Neural cell (in vitro differentiated cells): ENCODE results near the gene KERA. TPM values are rescaled to one million over a fixed set of nuclear protein-coding genes. Genes with fewer than 3 reads are reported as not detected.

ENCODE experiments used
- H2AFZ ChIP-seq: fragments of 200-600, 300-800 bp; sonication (generic), shearing (Covaris generic); 2 replicates; pipeline ENCODE4 v1.6.0; 2014; ENCODE audit warnings: low read depth, mild to moderate bottlenecking, antibody characterized with exemption, low read length, moderate library complexity
- H3F3A ChIP-seq: fragments of 200-600 bp; shearing (Covaris generic); 2 replicates; pipeline ENCODE4 v1.6.1; 2016; ENCODE audit warnings: mild to moderate bottlenecking, moderate library complexity, mixed read lengths, antibody characterized with exemption, low read length; ENCODE audit not compliant: insufficient read depth, poor library complexity, severe bottlenecking
- H3K27ac ChIP-seq: fragments of 200-600, 300-800 bp; sonication (generic), shearing (Covaris generic); 2 replicates; pipeline ENCODE4 v1.5.1; 2014; ENCODE audit warnings: mild to moderate bottlenecking, low read length, moderate library complexity
- H3K27me3 ChIP-seq: fragments of 300-800, 200-600 bp; sonication (generic), shearing (Covaris generic); 2 replicates; pipeline ENCODE4 v1.6.0; 2014; ENCODE audit warnings: mild to moderate bottlenecking, low read depth, low read length, moderate library complexity; ENCODE audit not compliant: insufficient read depth
- H3K36me3 ChIP-seq: fragments of 300-800, 200-600 bp; sonication (generic), shearing (Covaris generic); 2 replicates; pipeline ENCODE4 v1.5.1; 2014; ENCODE audit warnings: mild to moderate bottlenecking, antibody characterized with exemption, low read length, moderate library complexity; ENCODE audit not compliant: insufficient read depth
- H3K4me2 ChIP-seq: fragments of 300-800, 200-600 bp; sonication (generic), shearing (Covaris generic); 2 replicates; pipeline ENCODE4 v1.6.0; 2014; ENCODE audit warnings: mild to moderate bottlenecking, low read length
- H3K4me3 ChIP-seq: fragments of 300-800, 200-600 bp; sonication (generic), shearing (Covaris generic); 2 replicates; pipeline ENCODE4 v1.5.1; 2014; ENCODE audit warnings: mild to moderate bottlenecking, low read length, moderate library complexity
- H3K79me2 ChIP-seq: fragments of 200-600 bp; shearing (Covaris generic); replicated peaks from 2 replicates; pipeline ENCODE4 v1.6.0; 2014; ENCODE audit warnings: mild to moderate bottlenecking, low read length, moderate library complexity; ENCODE audit not compliant: insufficient read depth
- H3K9ac ChIP-seq: fragments of 300-800, 200-600 bp; sonication (generic), shearing (Covaris generic); 2 replicates; pipeline ENCODE4 v1.6.1; 2016; ENCODE audit warnings: mild to moderate bottlenecking, low read length, mixed read lengths
- H3K9me2 ChIP-seq: fragments of 200-600 bp; shearing (Covaris generic); 2 replicates; pipeline ENCODE4 v1.6.1; 2016; ENCODE audit warnings: mild to moderate bottlenecking, low read length, mixed read lengths; ENCODE audit not compliant: insufficient read depth
- H3K9me3 ChIP-seq: fragments of 200-600, 300-800 bp; sonication (generic), shearing (Covaris generic); 2 replicates; pipeline ENCODE4 v1.6.1; 2016; ENCODE audit warnings: mild to moderate bottlenecking, mixed run types, low read length, moderate library complexity, mixed read lengths
- H4K20me1 ChIP-seq: fragments of 200-600 bp; shearing (Covaris generic); 2 replicates; pipeline ENCODE4 v1.6.1; 2016; ENCODE audit warnings: mild to moderate bottlenecking, mixed run types; ENCODE audit not compliant: insufficient read depth
- CTCF ChIP-seq: fragments of 450-650 bp; IDR thresholded peaks from 2 replicates; pipeline ENCODE4 v1.5.1; 2014; ENCODE audit warnings: antibody characterized with exemption, mild to moderate bottlenecking, moderate library complexity; ENCODE audit not compliant: poor library complexity, severe bottlenecking
- EP300 ChIP-seq: fragments of 450-650 bp; conservative IDR thresholded peaks from 2 replicates; pipeline ENCODE4 v1.6.1; 2014; ENCODE audit warnings: antibody characterized with exemption, mild to moderate bottlenecking, moderate library complexity; ENCODE audit not compliant: poor library complexity, severe bottlenecking
- EZH2 ChIP-seq: fragments of 200-600, 300-800 bp; shearing (Covaris generic), sonication (generic); IDR thresholded peaks from 2 replicates; pipeline ENCODE4 v1.6.1; 2014; ENCODE audit warnings: antibody characterized with exemption, low read length, borderline replicate concordance, mild to moderate bottlenecking; ENCODE audit not compliant: insufficient read depth, poor library complexity, severe bottlenecking
- MXI1 ChIP-seq: fragments of 450-650 bp; conservative IDR thresholded peaks from 2 replicates; pipeline ENCODE4 v1.6.1; 2014; ENCODE audit warnings: antibody characterized with exemption, mild to moderate bottlenecking; ENCODE audit not compliant: poor library complexity, severe bottlenecking
- POLR2AphosphoS5 ChIP-seq: IDR thresholded peaks from 2 replicates; pipeline ENCODE4 v1.6.1; 2012
- RAD21 ChIP-seq: fragments of 450-650 bp; conservative IDR thresholded peaks from 2 replicates; pipeline ENCODE4 v1.6.1; 2014; ENCODE audit warnings: antibody characterized with exemption, mild to moderate bottlenecking, moderate library complexity
- SMC3 ChIP-seq: fragments of 450-650 bp; conservative IDR thresholded peaks from 2 replicates; pipeline ENCODE4 v1.6.1; 2014; ENCODE audit warnings: antibody characterized with exemption, mild to moderate bottlenecking, moderate library complexity; ENCODE audit not compliant: poor library complexity
- TAF1 ChIP-seq: IDR thresholded peaks from 2 replicates; pipeline ENCODE4 v1.6.1; 2012; ENCODE audit warnings: low read depth
- polyA plus RNA-seq: library from polyadenylated mRNA; depleted of rRNA; stranded (reverse); fragments of >200 nt; gene quantifications from 2 replicates; pipeline ENCODE4 v1.2.3, GENCODE V29; 2014
- TF ChIP-seq, protein P1 (sequence below): IDR thresholded peaks from 2 replicates; pipeline ENCODE4 v1.6.1; 2012; ENCODE audit warnings: borderline replicate concordance

Gene KERA
- polyA plus RNA-seq, 1 donor from 2014 or later: not detected

GRCh38 chr12:91077228-91077954 is 19.6 kb upstream of the KERA start:
- Histone ChIP-seq H3K9me3 (no peaks in the 10 kb centered on the region), H4K20me1 (no peaks in the 10 kb centered on the region), H3K36me3 (no peaks in the 10 kb centered on the region), H3K27me3 (no peaks in the 10 kb centered on the region), H3K79me2 (no peaks in the 10 kb centered on the region), H2AFZ (no peak overlapping the region), H3K27ac (no peak overlapping the region), H3F3A (no peaks in the 10 kb centered on the region), H3K4me3 (no peak overlapping the region), H3K9ac (no peak overlapping the region), H3K9me2 (no peaks in the 10 kb centered on the region), H3K4me2 (no peak overlapping the region)
- TF ChIP-seq EZH2: no peak
- no peak for TF ChIP-seq SMC3

GRCh38 chr12:91074851-91075250 is 17.0 kb upstream of the KERA start:
- Histone ChIP-seq H3K79me2 (no peaks in the 10 kb centered on the region), H4K20me1 (no peaks in the 10 kb centered on the region), H2AFZ (no peak overlapping the region), H3K36me3 (no peaks in the 10 kb centered on the region), H3K27me3 (no peaks in the 10 kb centered on the region), H3F3A (no peaks in the 10 kb centered on the region), H3K27ac (no peak overlapping the region), H3K9me2 (no peaks in the 10 kb centered on the region), H3K9ac (no peak overlapping the region), H3K4me3 (no peak overlapping the region), H3K4me2 (no peak overlapping the region), H3K9me3 (no peaks in the 10 kb centered on the region)
- TF ChIP-seq EP300: no peak
- TF ChIP-seq CTCF: no peak
- TF ChIP-seq EZH2: no peak

DNA sequence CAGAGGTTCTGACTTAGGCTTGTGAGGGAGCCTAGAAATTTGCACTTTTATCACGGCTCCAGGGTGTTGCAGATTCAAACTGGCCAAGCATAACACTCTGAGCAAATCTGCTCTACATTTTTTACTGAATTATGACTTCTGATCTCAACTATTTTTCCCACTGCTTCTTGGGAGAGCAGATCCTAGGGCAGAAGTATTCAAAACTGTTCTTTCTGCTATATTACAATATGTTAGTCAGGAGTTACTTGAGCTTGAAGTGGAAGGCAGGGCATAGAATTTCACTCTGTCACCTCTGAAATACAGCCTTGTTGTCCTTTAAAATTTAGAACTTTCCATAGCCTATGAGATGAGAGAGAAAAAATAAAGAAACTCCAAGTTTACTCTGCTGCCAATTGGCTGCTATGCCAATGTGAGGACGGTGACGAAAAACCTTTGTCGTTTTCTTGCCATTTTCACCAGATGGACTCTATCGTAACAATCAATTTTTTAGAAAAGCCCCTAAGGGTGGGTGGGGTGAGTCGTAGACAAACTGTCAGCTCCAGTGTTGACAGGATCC is 16.4 kb upstream of the KERA start:
- no peak overlapping the region for H3K9ac ChIP-seq
- H3K9me2 ChIP-seq: no peaks in the 10 kb centered on the region
- no peaks in the 10 kb centered on the region for H3K36me3 ChIP-seq
- H3K9me3 ChIP-seq: no peaks in the 10 kb centered on the region
- H3K27ac ChIP-seq: no peak overlapping the region
- H4K20me1 ChIP-seq: no peaks in the 10 kb centered on the region
- no peak overlapping the region for H3K4me2 ChIP-seq
- H2AFZ ChIP-seq: no peak overlapping the region
- H3F3A ChIP-seq: no peaks in the 10 kb centered on the region
- no peak overlapping the region for H3K4me3 ChIP-seq
- H3K27me3 ChIP-seq: no peaks in the 10 kb centered on the region
- no peaks in the 10 kb centered on the region for H3K79me2 ChIP-seq
- TF ChIP-seq EP300: no peak
- no peak for TF ChIP-seq MXI1
- no peak for TF ChIP-seq SMC3
- TF ChIP-seq POLR2AphosphoS5: no peak
- TF ChIP-seq TAF1: no peak
- TF ChIP-seq, protein P1, sequence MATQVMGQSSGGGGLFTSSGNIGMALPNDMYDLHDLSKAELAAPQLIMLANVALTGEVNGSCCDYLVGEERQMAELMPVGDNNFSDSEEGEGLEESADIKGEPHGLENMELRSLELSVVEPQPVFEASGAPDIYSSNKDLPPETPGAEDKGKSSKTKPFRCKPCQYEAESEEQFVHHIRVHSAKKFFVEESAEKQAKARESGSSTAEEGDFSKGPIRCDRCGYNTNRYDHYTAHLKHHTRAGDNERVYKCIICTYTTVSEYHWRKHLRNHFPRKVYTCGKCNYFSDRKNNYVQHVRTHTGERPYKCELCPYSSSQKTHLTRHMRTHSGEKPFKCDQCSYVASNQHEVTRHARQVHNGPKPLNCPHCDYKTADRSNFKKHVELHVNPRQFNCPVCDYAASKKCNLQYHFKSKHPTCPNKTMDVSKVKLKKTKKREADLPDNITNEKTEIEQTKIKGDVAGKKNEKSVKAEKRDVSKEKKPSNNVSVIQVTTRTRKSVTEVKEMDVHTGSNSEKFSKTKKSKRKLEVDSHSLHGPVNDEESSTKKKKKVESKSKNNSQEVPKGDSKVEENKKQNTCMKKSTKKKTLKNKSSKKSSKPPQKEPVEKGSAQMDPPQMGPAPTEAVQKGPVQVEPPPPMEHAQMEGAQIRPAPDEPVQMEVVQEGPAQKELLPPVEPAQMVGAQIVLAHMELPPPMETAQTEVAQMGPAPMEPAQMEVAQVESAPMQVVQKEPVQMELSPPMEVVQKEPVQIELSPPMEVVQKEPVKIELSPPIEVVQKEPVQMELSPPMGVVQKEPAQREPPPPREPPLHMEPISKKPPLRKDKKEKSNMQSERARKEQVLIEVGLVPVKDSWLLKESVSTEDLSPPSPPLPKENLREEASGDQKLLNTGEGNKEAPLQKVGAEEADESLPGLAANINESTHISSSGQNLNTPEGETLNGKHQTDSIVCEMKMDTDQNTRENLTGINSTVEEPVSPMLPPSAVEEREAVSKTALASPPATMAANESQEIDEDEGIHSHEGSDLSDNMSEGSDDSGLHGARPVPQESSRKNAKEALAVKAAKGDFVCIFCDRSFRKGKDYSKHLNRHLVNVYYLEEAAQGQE: no peak
- TF ChIP-seq EZH2: no peak
- TF ChIP-seq RAD21: no peak
- no peak for TF ChIP-seq CTCF
